Panc1 (cell line): ENCODE measurements around the gene CYGB. TPM values are rescaled to one million over a fixed set of nuclear protein-coding genes. Genes with fewer than 3 reads are reported as not detected.

ENCODE experiments used
- ATAC-seq: fragments of 200-7000 bp; cut with Tn5 transposase; 2 replicates; pipeline ENCODE4 v1.9.1; 2020; ENCODE audit warnings: mild to moderate bottlenecking, moderate library complexity
- BruUV-seq: library from RNA; stranded (reverse); fragments of 400-500 nt; replicated peaks from 2 replicates; lab custom pipeline; 2021; lab: Mats Ljungman, UMichigan
- CTCF ChIA-PET: fragments of 300-600 bp; sonication (Branson Sonifier 250); formaldehyde crosslinking; loops from one replicate; lab custom pipeline; 2022; ENCODE audit warnings: antibody characterized with exemption; lab: Charles Lee
- POLR2A ChIA-PET: fragments of 300-600 bp; sonication (Branson Sonifier 250); formaldehyde crosslinking; loops from one replicate; lab custom pipeline; 2022; ENCODE audit warnings: antibody characterized with exemption; lab: Charles Lee
- DNase-seq: peaks from one replicate; pipeline ENCODE4 v3.0.0-alpha.2; 2010; ENCODE audit warnings: low read depth, low spot score
- H3K27ac ChIP-seq: 2 replicates; pipeline ENCODE4 v1.5.1; 2011; ENCODE audit warnings: mild to moderate bottlenecking, low read length, inconsistent platforms
- H3K27me3 ChIP-seq: fragments of 200-500 bp; sonication (Bioruptor generic); 2 replicates; pipeline ENCODE4 v1.6.0; 2014; ENCODE audit warnings: low read length, inconsistent platforms; ENCODE audit not compliant: control insufficient read depth, insufficient read depth
- H3K36me3 ChIP-seq: fragments of 200-500 bp; sonication (Bioruptor generic); 2 replicates; pipeline ENCODE4 v1.5.1; 2014; ENCODE audit warnings: inconsistent platforms, mild to moderate bottlenecking, low read length, moderate library complexity; ENCODE audit not compliant: control insufficient read depth, insufficient read depth
- H3K4me1 ChIP-seq: 2 replicates; pipeline ENCODE4 v1.5.1; 2011; ENCODE audit warnings: inconsistent platforms, mild to moderate bottlenecking, low read length, moderate library complexity; ENCODE audit not compliant: control insufficient read depth, insufficient read depth
- H3K4me3 ChIP-seq, 2 experiments: 2 replicates each; pipeline ENCODE4 v1.5.1; 2011 to 2012; ENCODE audit warnings: low read depth in 2 of 2, low read length in 2 of 2, mild to moderate bottlenecking in 2 of 2, inconsistent platforms in 1 of 2, moderate library complexity in 1 of 2
- H3K9me3 ChIP-seq: fragments of 200-500 bp; sonication (Bioruptor generic); 2 replicates; pipeline ENCODE4 v1.5.1; 2014; ENCODE audit warnings: low read depth, mild to moderate bottlenecking, inconsistent platforms, low read length, moderate library complexity; ENCODE audit not compliant: control insufficient read depth, insufficient read depth
- POLR2AphosphoS5 ChIP-seq: IDR thresholded peaks from 2 replicates; pipeline ENCODE4 v1.6.1; 2012; ENCODE audit warnings: mild to moderate bottlenecking, low read depth, low read length, moderate library complexity
- SIN3A ChIP-seq: IDR thresholded peaks from 2 replicates; pipeline ENCODE4 v1.6.1; 2012; ENCODE audit warnings: low read depth, mild to moderate bottlenecking, low read length, moderate library complexity, borderline replicate concordance; ENCODE audit not compliant: insufficient read depth
- TCF7L2 ChIP-seq: IDR thresholded peaks from 2 replicates; pipeline ENCODE4 v1.6.1; 2011; ENCODE audit warnings: mild to moderate bottlenecking, low read depth, low read length, inconsistent platforms
- in situ Hi-C: cut with HindIII; loops from 2 replicates; pipeline ENCODE4 v1.10.0; 2016; ENCODE audit warnings: low sequenced_read_pairs, low pct_unique_long_range_greater_than_20kb
- intact Hi-C: fragments of 100-400 bp; cut with micrococcal nuclease; formaldehyde crosslinking; loops from one replicate; pipeline ENCODE4 v1.10.0; 2022; ENCODE audit not compliant: unreplicated experiment
- total RNA-seq: library from RNA; stranded (reverse); gene quantifications from one replicate; pipeline ENCODE4 v1.2.1, GENCODE V29; 2021; ENCODE audit not compliant: unreplicated experiment
- TF ChIP-seq, protein P1 (sequence below), 2 experiments: IDR thresholded peaks; 2 replicates each; pipeline ENCODE4 v1.6.1; 2011 to 2012; ENCODE audit warnings: low read depth in 2 of 2, control low read depth in 1 of 2, low read length in 1 of 2, mild to moderate bottlenecking in 1 of 2, moderate library complexity in 1 of 2; ENCODE audit not compliant: insufficient read depth in 1 of 2
- TF ChIP-seq, protein P2 (sequence below): fragments of 450-650 bp; IDR thresholded peaks from 2 replicates; pipeline ENCODE4 v1.5.1; 2017; ENCODE audit warnings: mild to moderate bottlenecking

Gene CYGB
- total RNA-seq, 1 experiment from 2014 or later: 6.0 TPM

DNA sequence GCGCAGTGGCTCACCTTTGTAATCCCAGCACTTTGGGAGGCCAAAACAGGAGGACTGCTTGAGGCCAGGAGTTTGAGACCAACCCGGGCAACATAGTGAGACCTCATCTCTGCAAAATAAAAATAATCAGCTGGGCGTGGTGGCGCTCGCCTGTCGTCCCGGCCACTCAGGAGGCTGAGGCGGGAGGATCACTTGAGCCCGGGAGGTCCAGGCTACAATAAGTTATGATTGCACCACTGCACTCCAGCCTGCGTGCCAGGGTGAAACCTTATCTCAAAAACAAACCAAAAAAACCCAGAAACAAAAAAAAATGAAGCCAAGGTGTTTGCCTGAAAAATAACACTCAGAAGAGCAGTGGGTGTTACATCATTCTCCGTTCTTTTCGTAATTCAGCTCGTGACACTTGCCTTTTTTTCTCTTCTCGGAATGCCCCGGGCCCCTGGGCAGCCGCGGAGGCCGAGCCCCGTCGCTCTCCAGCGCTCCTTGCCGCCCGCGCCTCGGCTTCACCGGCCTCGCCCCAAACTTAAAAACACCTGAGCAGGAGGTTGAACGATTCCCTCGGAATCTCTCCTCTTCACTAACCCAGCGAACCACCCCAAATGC is 19.4 kb upstream of the CYGB start:
- Histone ChIP-seq H3K27me3 (no peaks in the 10 kb centered on the region), H3K4me1 (peaks cover 50% of the 10 kb centered on the region), H3K36me3 (peaks cover 16% of the 10 kb centered on the region), H3K27ac (peak overlapping the region; percentile 99), H3K4me3 (peak overlapping the region; percentile 83 to 93), H3K9me3 (no peaks in the 10 kb centered on the region)
- POLR2A ChIA-PET: interaction anchor here (0.6 to 1.4 kb wide), 4 partner anchors 13 to 156 kb away, joined by 3 to 6 read pairs (median 4); partner anchors contain the start of gene ST6GALNAC2
- DNase-seq: no peak
- in situ Hi-C loops: no loop called here
- TF ChIP-seq POLR2AphosphoS5 (no peak), SIN3A (no peak), TCF7L2 (no peak)
- TF ChIP-seq, protein P1, sequence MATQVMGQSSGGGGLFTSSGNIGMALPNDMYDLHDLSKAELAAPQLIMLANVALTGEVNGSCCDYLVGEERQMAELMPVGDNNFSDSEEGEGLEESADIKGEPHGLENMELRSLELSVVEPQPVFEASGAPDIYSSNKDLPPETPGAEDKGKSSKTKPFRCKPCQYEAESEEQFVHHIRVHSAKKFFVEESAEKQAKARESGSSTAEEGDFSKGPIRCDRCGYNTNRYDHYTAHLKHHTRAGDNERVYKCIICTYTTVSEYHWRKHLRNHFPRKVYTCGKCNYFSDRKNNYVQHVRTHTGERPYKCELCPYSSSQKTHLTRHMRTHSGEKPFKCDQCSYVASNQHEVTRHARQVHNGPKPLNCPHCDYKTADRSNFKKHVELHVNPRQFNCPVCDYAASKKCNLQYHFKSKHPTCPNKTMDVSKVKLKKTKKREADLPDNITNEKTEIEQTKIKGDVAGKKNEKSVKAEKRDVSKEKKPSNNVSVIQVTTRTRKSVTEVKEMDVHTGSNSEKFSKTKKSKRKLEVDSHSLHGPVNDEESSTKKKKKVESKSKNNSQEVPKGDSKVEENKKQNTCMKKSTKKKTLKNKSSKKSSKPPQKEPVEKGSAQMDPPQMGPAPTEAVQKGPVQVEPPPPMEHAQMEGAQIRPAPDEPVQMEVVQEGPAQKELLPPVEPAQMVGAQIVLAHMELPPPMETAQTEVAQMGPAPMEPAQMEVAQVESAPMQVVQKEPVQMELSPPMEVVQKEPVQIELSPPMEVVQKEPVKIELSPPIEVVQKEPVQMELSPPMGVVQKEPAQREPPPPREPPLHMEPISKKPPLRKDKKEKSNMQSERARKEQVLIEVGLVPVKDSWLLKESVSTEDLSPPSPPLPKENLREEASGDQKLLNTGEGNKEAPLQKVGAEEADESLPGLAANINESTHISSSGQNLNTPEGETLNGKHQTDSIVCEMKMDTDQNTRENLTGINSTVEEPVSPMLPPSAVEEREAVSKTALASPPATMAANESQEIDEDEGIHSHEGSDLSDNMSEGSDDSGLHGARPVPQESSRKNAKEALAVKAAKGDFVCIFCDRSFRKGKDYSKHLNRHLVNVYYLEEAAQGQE (IDR thresholded peaks at IDR 0.05; ENCODE audit: insufficient read depth in 1 of 2, low read depth in 2 of 2, low read length in 1 of 2): no peak; a peak in 1 of 4 replicates
- TF ChIP-seq, protein P2, sequence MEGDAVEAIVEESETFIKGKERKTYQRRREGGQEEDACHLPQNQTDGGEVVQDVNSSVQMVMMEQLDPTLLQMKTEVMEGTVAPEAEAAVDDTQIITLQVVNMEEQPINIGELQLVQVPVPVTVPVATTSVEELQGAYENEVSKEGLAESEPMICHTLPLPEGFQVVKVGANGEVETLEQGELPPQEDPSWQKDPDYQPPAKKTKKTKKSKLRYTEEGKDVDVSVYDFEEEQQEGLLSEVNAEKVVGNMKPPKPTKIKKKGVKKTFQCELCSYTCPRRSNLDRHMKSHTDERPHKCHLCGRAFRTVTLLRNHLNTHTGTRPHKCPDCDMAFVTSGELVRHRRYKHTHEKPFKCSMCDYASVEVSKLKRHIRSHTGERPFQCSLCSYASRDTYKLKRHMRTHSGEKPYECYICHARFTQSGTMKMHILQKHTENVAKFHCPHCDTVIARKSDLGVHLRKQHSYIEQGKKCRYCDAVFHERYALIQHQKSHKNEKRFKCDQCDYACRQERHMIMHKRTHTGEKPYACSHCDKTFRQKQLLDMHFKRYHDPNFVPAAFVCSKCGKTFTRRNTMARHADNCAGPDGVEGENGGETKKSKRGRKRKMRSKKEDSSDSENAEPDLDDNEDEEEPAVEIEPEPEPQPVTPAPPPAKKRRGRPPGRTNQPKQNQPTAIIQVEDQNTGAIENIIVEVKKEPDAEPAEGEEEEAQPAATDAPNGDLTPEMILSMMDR: no peak
- TSS peak; percentile 90 for BruUV-seq
- intact Hi-C loops: no loop called here
- CTCF ChIA-PET: interaction anchor here (0.6 to 1.9 kb wide), 7 partner anchors 10 to 212 kb away, joined by 3 to 9 read pairs (median 5); partner anchors contain the start of gene PRCD
- peak; percentile 53 for ATAC-seq

DNA sequence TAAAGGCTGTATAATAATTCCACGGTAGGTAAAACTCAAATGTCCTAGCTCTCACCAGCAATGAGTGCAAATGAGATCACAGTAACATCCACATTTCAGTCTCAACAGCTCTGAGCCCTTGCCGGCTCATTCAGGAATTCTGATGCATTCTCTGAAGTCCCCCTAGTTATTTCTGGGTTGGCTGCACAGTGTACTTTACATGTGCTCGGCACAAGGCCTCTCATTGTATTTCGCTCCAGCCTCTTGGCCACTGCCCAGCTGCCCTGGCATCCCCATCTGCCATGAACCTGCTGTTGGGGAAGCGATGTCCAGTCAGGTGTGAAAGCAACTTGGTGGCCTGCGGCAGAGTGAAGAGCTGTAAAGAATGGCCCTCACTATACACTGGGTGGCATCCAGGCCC is 16.6 kb upstream of the CYGB start:
- in situ Hi-C loops (no loop called here), intact Hi-C loops (no loop called here)
- Histone ChIP-seq H3K4me1 (peaks cover 38% of the 10 kb centered on the region), H3K27me3 (no peaks in the 10 kb centered on the region), H3K9me3 (no peaks in the 10 kb centered on the region), H3K27ac (0 out of 2 replicates have a peak overlapping the region, but pooled peaks have one; percentile 54), H3K36me3 (peaks cover 8% of the 10 kb centered on the region; the same call in 1 of the 2 replicates), H3K4me3 (no peak overlapping the region)
- DNase-seq (no peak), ATAC-seq (no peak)
- ChIA-PET POLR2A (no interaction called here), CTCF (no interaction called here)
- TF ChIP-seq, protein P1 (IDR thresholded peaks at IDR 0.05; ENCODE audit: insufficient read depth in 1 of 2, low read depth in 2 of 2, low read length in 1 of 2): no peak
- peak; percentile 43; the same call in 1 of the 2 replicates for TF ChIP-seq TCF7L2
- BruUV-seq: no TSS peak
